MM.1S (cell line): ENCODE data around the gene OBSCN.
"Not testable (repeated sequence)": the region's sequence is repeated elsewhere in the genome, so short reads cannot be mapped to it uniquely, and the experiment has no call there.

Source experiments
- DNase-seq: peaks from one replicate; pipeline ENCODE4 v3.0.0-alpha.2; 2015
- H2AFZ ChIP-seq: fragments of 300-600 bp; sonication (generic); 2 replicates; pipeline ENCODE4 v1.6.0; 2016; ENCODE audit warnings: antibody characterized with exemption, low read length
- H3F3A ChIP-seq: fragments of 300-600 bp; sonication (generic); 2 replicates; pipeline ENCODE4 v1.6.1; 2016; ENCODE audit warnings: mild to moderate bottlenecking, antibody characterized with exemption, low read length, moderate library complexity, mixed read lengths; ENCODE audit not compliant: insufficient read depth
- H3K27ac ChIP-seq: fragments of 300-600 bp; sonication (generic); 2 replicates; pipeline ENCODE4 v1.5.1; 2016; ENCODE audit warnings: mild to moderate bottlenecking, low read length
- H3K27me3 ChIP-seq: fragments of 300-600 bp; sonication (generic); replicated peaks from 2 replicates; pipeline ENCODE4 v1.6.0; 2016; ENCODE audit warnings: low read length; ENCODE audit not compliant: insufficient read depth
- H3K36me3 ChIP-seq: fragments of 300-600 bp; sonication (generic); replicated peaks from 2 replicates; pipeline ENCODE4 v1.6.1; 2016; ENCODE audit warnings: mild to moderate bottlenecking, low read length, mixed read lengths; ENCODE audit not compliant: insufficient read depth
- H3K4me1 ChIP-seq: fragments of 300-600 bp; sonication (generic); 2 replicates; pipeline ENCODE4 v1.6.1; 2016; ENCODE audit warnings: low read length, mixed read lengths
- H3K4me2 ChIP-seq: fragments of 300-600 bp; sonication (generic); 2 replicates; pipeline ENCODE4 v1.6.0; 2016; ENCODE audit warnings: low read depth, low read length
- H3K4me3 ChIP-seq: fragments of 300-600 bp; sonication (generic); 2 replicates; pipeline ENCODE4 v1.5.1; 2016; ENCODE audit warnings: low read length, mixed read lengths
- H3K79me2 ChIP-seq: fragments of 300-600 bp; sonication (generic); 2 replicates; pipeline ENCODE4 v1.6.1; 2016; ENCODE audit warnings: mixed run types, low read length, mixed read lengths
- H3K9ac ChIP-seq: fragments of 300-600 bp; sonication (generic); 2 replicates; pipeline ENCODE4 v1.6.1; 2016; ENCODE audit warnings: low read length, mixed read lengths
- H3K9me2 ChIP-seq: fragments of 300-600 bp; sonication (generic); replicated peaks from 2 replicates; pipeline ENCODE4 v1.6.1; 2016; ENCODE audit warnings: mild to moderate bottlenecking, low read length, mixed read lengths; ENCODE audit not compliant: insufficient read depth
- H3K9me3 ChIP-seq: fragments of 300-600 bp; sonication (generic); replicated peaks from 2 replicates; pipeline ENCODE4 v1.6.1; 2016; ENCODE audit warnings: mild to moderate bottlenecking, low read length, mixed read lengths; ENCODE audit not compliant: insufficient read depth
- H4K20me1 ChIP-seq: fragments of 300-600 bp; sonication (generic); 2 replicates; pipeline ENCODE4 v1.6.1; 2016; ENCODE audit warnings: mild to moderate bottlenecking, low read length, moderate library complexity, mixed read lengths; ENCODE audit not compliant: insufficient read depth
- CTCF ChIP-seq: fragments of 300-600 bp; sonication (generic); IDR thresholded peaks from 2 replicates; pipeline ENCODE4 v1.5.1; 2016; ENCODE audit warnings: antibody characterized with exemption, low read length, mixed read lengths
- EZH2 ChIP-seq: fragments of 300-600 bp; sonication (generic); optimal IDR thresholded peaks from 2 replicates; pipeline ENCODE3; 2017; ENCODE audit warnings: low read depth, mild to moderate bottlenecking, antibody characterized with exemption, low read length, mixed read lengths
- EZH2phosphoT487 ChIP-seq: fragments of 300-600 bp; sonication (generic); IDR thresholded peaks from 2 replicates; pipeline ENCODE4 v1.6.1; 2018; ENCODE audit warnings: antibody characterized with exemption, low read length

The OBSCN gene

GRCh38 chr1:228243093-228243492 is 35.2 kb downstream of the OBSCN start:
- no peaks in the 10 kb centered on the region for H3K9me3 ChIP-seq
- H4K20me1 ChIP-seq: no peaks in the 10 kb centered on the region
- H3K4me1 ChIP-seq: no peaks in the 10 kb centered on the region
- no peaks in the 10 kb centered on the region for H3K79me2 ChIP-seq
- no peaks in the 10 kb centered on the region for H3K27me3 ChIP-seq
- H3K9me2 ChIP-seq: no peaks in the 10 kb centered on the region
- H3K36me3 ChIP-seq: no peaks in the 10 kb centered on the region
- H2AFZ ChIP-seq: no peak overlapping the region
- H3K27ac ChIP-seq: no peak overlapping the region
- TF ChIP-seq EZH2phosphoT487 (no peak), CTCF (no peak), EZH2 (no peak)
- no peak overlapping the region for H3K9ac ChIP-seq
- H3K4me3 ChIP-seq: no peak overlapping the region
- DNase-seq: no peak
- no peaks in the 10 kb centered on the region for H3F3A ChIP-seq
- no peak overlapping the region for H3K4me2 ChIP-seq

- not testable (repeated sequence) for H3K4me3 ChIP-seq, H3F3A ChIP-seq, H4K20me1 ChIP-seq, H3K4me1 ChIP-seq, H3K36me3 ChIP-seq, DNase-seq, H2AFZ ChIP-seq, H3K27ac ChIP-seq, H3K9me2 ChIP-seq, H3K4me2 ChIP-seq, H3K9me3 ChIP-seq, H3K9ac ChIP-seq, H3K79me2 ChIP-seq, H3K27me3 ChIP-seq
Measured at GRCh38 chr1:228243989-228244388, 36.1 kb downstream of the OBSCN start.

GRCh38 chr1:228245111-228245510 is 37.3 kb downstream of the OBSCN start:
- Histone ChIP-seq H3K9me2 (no peaks in the 10 kb centered on the region), H3K9me3 (no peaks in the 10 kb centered on the region), H3K4me2 (no peak overlapping the region), H3K4me3 (no peak overlapping the region), H3K27me3 (no peaks in the 10 kb centered on the region), H3K27ac (no peak overlapping the region), H2AFZ (no peak overlapping the region), H3K79me2 (no peaks in the 10 kb centered on the region), H3K4me1 (no peaks in the 10 kb centered on the region), H4K20me1 (no peaks in the 10 kb centered on the region), H3F3A (no peaks in the 10 kb centered on the region), H3K36me3 (no peaks in the 10 kb centered on the region), H3K9ac (no peak overlapping the region)
- TF ChIP-seq CTCF (no peak), EZH2phosphoT487 (no peak), EZH2 (no peak)
- no peak for DNase-seq

GRCh38 chr1:228246216-228246900 is 38.5 kb downstream of the OBSCN start:
- no peaks in the 10 kb centered on the region for H3K9me2 ChIP-seq
- no peak overlapping the region for H3K9ac ChIP-seq
- H4K20me1 ChIP-seq: no peaks in the 10 kb centered on the region
- TF ChIP-seq EZH2phosphoT487: no peak
- TF ChIP-seq EZH2: no peak
- no peak for TF ChIP-seq CTCF
- H3K36me3 ChIP-seq: no peaks in the 10 kb centered on the region
- no peaks in the 10 kb centered on the region for H3K27me3 ChIP-seq
- H3K4me1 ChIP-seq: no peaks in the 10 kb centered on the region
- DNase-seq: no peak
- no peak overlapping the region for H3K4me2 ChIP-seq
- no peaks in the 10 kb centered on the region for H3K79me2 ChIP-seq
- no peaks in the 10 kb centered on the region for H3K9me3 ChIP-seq
- no peaks in the 10 kb centered on the region for H3F3A ChIP-seq
- H3K4me3 ChIP-seq: no peak overlapping the region
- H2AFZ ChIP-seq: no peak overlapping the region
- no peak overlapping the region for H3K27ac ChIP-seq
